WTC11 (cell line): ENCODE results near the gene STK31.

Source experiments
- CTCF ChIP-seq: fragments of 200-600 bp; IDR thresholded peaks from 2 replicates; pipeline ENCODE4 v1.8.0; 2022; ENCODE audit warnings: antibody characterized with exemption
- ELF4 ChIP-seq: sonication (generic); formaldehyde crosslinking; IDR thresholded peaks from 2 replicates; pipeline ENCODE4 v1.8.1; 2022; ENCODE audit warnings: low read depth, mild to moderate bottlenecking, moderate library complexity, missing genetic modification reagents
- HMGA2 ChIP-seq: fragments of 250-450 bp; sonication (Bioruptor Pico); IDR thresholded peaks from 2 replicates; pipeline ENCODE4 v1.4.0; 2021; ENCODE audit warnings: mild to moderate bottlenecking, moderate library complexity
- SP1 ChIP-seq: sonication (generic); formaldehyde crosslinking; conservative IDR thresholded peaks from 2 replicates; pipeline ENCODE4 v1.8.1; 2022; ENCODE audit warnings: missing genetic modification reagents
- TEAD4 ChIP-seq: sonication (generic); formaldehyde crosslinking; IDR thresholded peaks from 2 replicates; pipeline ENCODE4 v1.8.0; 2022; ENCODE audit warnings: mild to moderate bottlenecking, missing genetic modification reagents
- TP53 ChIP-seq: sonication (generic); formaldehyde crosslinking; IDR thresholded peaks from 2 replicates; pipeline ENCODE4 v1.8.1; 2023; ENCODE audit warnings: mild to moderate bottlenecking, missing genetic modification reagents
- USF2 ChIP-seq: sonication (generic); formaldehyde crosslinking; IDR thresholded peaks from 2 replicates; pipeline ENCODE4 v1.8.1; 2023; ENCODE audit warnings: mild to moderate bottlenecking, missing genetic modification reagents, moderate library complexity

GRCh38 chr7:23714150-23714464, 4.1 kb downstream of the STK31 start:
- TF ChIP-seq TP53, result no peak
- no peak for TF ChIP-seq SP1
- TF ChIP-seq USF2 (CRISPR knock-in tag), result no peak
- TF ChIP-seq CTCF, result no peak
- TF ChIP-seq TEAD4 (CRISPR knock-in tag), result no peak
- no peak for TF ChIP-seq ELF4
- no peak for TF ChIP-seq HMGA2 (CRISPR knock-in tag)
